ENCODE results near the gene KLHDC4.
"Not testable (repeated sequence)": the region's sequence is repeated elsewhere in the genome, so short reads cannot be mapped to it uniquely, and the experiment has no call there.

KLHDC4 gene

GRCh38 chr16:87765776-87766484 lies at the start of gene KLHDC4:
TSS of gene KLHDC4 (minus strand) at chr16:87765986. CDS start at chr16:87765890, 96 bp downstream.
- ATAC-seq = peak; percentile 90 to 94

GRCh38 chr16:87815567-87815966 lies 49.8 kb upstream of the KLHDC4 start:
- ATAC-seq = no peak

- no peak for ATAC-seq
These were observed 46.4 kb upstream of the KLHDC4 start for GRCh38 chr16:87812200-87812656.

GRCh38 chr16:87811454-87811853 lies 45.7 kb upstream of the KLHDC4 start:
- not testable (repeated sequence) for ATAC-seq

GRCh38 chr16:87809150-87809902 lies 43.5 kb upstream of the KLHDC4 start:
- ATAC-seq = peak; percentile 26 to 41

- ATAC-seq = no peak
These were observed 42.3 kb upstream of the KLHDC4 start for GRCh38 chr16:87808108-87808507.

GRCh38 chr16:87806641-87807546 lies 41.1 kb upstream of the KLHDC4 start:
- ATAC-seq = peak; percentile 79 to 81

- ATAC-seq = peak; percentile 64 to 69
These were observed 40.5 kb upstream of the KLHDC4 start for GRCh38 chr16:87806261-87806640.

- ATAC-seq = no peak
These were observed 37.6 kb upstream of the KLHDC4 start for GRCh38 chr16:87803385-87803784.

GRCh38 chr16:87802670-87803069 lies 36.9 kb upstream of the KLHDC4 start:
- ATAC-seq = no peak

- ATAC-seq = no peak
These were observed 36.0 kb upstream of the KLHDC4 start for GRCh38 chr16:87801679-87802259.

- ATAC-seq = no peak
These were observed 34.7 kb upstream of the KLHDC4 start for GRCh38 chr16:87800497-87800896.

GRCh38 chr16:87795336-87795735 lies 29.6 kb upstream of the KLHDC4 start:
- ATAC-seq = no peak

GRCh38 chr16:87794485-87795078 lies 28.8 kb upstream of the KLHDC4 start:
- no peak for ATAC-seq

- no peak for ATAC-seq
These were observed 26.4 kb upstream of the KLHDC4 start for GRCh38 chr16:87792205-87792565.

GRCh38 chr16:87791295-87792204 lies 25.8 kb upstream of the KLHDC4 start:
- no peak for ATAC-seq

GRCh38 chr16:87790292-87791100 lies 24.7 kb upstream of the KLHDC4 start:
- no peak for ATAC-seq

GRCh38 chr16:87789437-87790291 lies 23.9 kb upstream of the KLHDC4 start:
- ATAC-seq = no peak

GRCh38 chr16:87788730-87789436 lies 23.1 kb upstream of the KLHDC4 start:
- not testable (repeated sequence) for ATAC-seq
